Esophagus squamous epithelium (tissue), 5 donors: ENCODE results near the gene TC2N. TPM values are rescaled to one million over a fixed set of nuclear protein-coding genes. Genes with fewer than 3 reads are reported as not detected.

Experiments
- DNase-seq: peaks from one replicate; lab custom pipeline; 2025; lab: John Stamatoyannopoulos, UW
- H3K27ac ChIP-seq, 4 donors: fragments of 200-600 bp; sonication (generic); one replicate each; pipeline ENCODE4 v1.5.1; 2016 to 2019; ENCODE audit warnings: mild to moderate bottlenecking in 1 of 4
- H3K27me3 ChIP-seq, 4 donors: fragments of 200-600 bp; sonication (generic); 1 replicate in 3 of 4; 2 replicates in 1 of 4; pipeline versions ENCODE4 v1.5.1 to v1.6.0; 2017 to 2021; ENCODE audit warnings: antibody characterized with exemption in 1 of 4
- H3K36me3 ChIP-seq, 3 donors: fragments of 200-600 bp; sonication (generic); one replicate each; pipeline ENCODE4 v1.5.1; 2016 to 2019
- H3K4me1 ChIP-seq, 3 donors: fragments of 200-600 bp; sonication (generic); one replicate each; pipeline ENCODE4 v1.5.1; 2017 to 2019
- H3K4me3 ChIP-seq, 4 donors: fragments of 200-600 bp; sonication (generic); 1 replicate in 3 of 4; 2 replicates in 1 of 4; pipeline ENCODE4 v1.5.1; 2016 to 2019; ENCODE audit warnings: mild to moderate bottlenecking in 2 of 4, moderate library complexity in 1 of 4
- H3K9me3 ChIP-seq, 3 donors: fragments of 200-600 bp; sonication (generic); one replicate each; pipeline ENCODE4 v1.5.1; 2016 to 2019
- CTCF ChIP-seq, 6 experiments: fragments of 450-650 bp in 4 of 6; fragments of 200-600 bp in 2 of 6; sonication (generic) in 2 of 6; IDR thresholded peaks; one replicate each; pipeline ENCODE4 v1.5.1; 2016 to 2019; ENCODE audit warnings: antibody characterized with exemption in 6 of 6, mild to moderate bottlenecking in 4 of 6, moderate library complexity in 4 of 6
- POLR2A ChIP-seq, 4 donors: fragments of 450-650 bp; IDR thresholded peaks; one replicate each; pipeline ENCODE4 v1.6.1; 2017; ENCODE audit warnings: antibody characterized with exemption in 4 of 4, mild to moderate bottlenecking in 4 of 4, moderate library complexity in 3 of 4
- WGBS, 2 donors: methylation state at CpG; one replicate each; pipeline ENCODE4 v1.1.5; 2018; 5-methylcytosine and 5-hydroxymethylcytosine counted together
- intact Hi-C: fragments of 100-400 bp; cut with DNase I; formaldehyde crosslinking; loops from one replicate; pipeline ENCODE4 v1.15.0; 2022
- total RNA-seq, 4 donors: library from RNA; depleted of rRNA; stranded (reverse); fragments of >200 nt; gene quantifications; one replicate each; pipeline ENCODE4 v1.1.0, GENCODE V29; 2016
- donor health status: DM: yes; HTN: yes; CAD: no.

The TC2N gene
- total RNA-seq, 4 donors from 2014 or later, result 32.4 to 48.9 (median 44.7) TPM

DNA sequence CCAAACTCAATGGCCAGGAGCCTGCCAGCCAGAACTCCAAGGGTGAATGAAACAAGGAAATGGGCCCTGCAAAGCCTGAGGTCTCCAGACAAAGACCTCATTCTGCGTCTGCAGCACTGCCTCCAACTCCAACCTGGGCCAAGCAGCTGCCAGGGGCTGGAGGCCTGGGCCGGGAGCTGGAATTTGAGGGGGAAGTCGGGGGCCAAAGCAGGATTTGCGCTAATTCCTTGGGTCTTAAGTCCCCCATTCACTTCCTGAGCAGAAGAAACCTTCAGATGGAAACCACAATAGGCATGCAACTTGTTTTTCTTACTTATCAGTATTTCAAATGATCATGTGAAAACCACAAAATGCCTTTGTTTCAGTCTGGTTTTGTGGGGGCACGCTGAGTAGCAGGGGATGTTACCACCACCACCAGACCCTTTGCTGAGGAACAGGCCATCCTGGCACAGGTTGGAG lies 23.0 kb upstream of the TC2N start:
- Histone ChIP-seq H3K36me3 (no peaks in the 10 kb centered on the region), H3K27me3 (no peaks in the 10 kb centered on the region), H3K4me3 (no peak overlapping the region), H3K27ac (peak overlapping the region in 3 of 4 donors; percentile 40 to 79 (median 73)), H3K4me1 (peaks cover 10 to 46% (median 24%) of the 10 kb centered on the region in 3 donors), H3K9me3 (no peaks in the 10 kb centered on the region)
- no peak for DNase-seq
- no peak for TF ChIP-seq POLR2A (IDR thresholded peaks at IDR 0.05)
- TF ChIP-seq CTCF (IDR thresholded peaks at IDR 0.05), result no peak
- intact Hi-C loops, result no loop called here
- 51 to 63% methylated on average over 5 of the region's 5 CpGs for WGBS, 2 donors

GRCh38 chr14:91889477-91890211 lies 22.3 kb upstream of the TC2N start:
- no peak for DNase-seq
- 56 to 72% methylated on average over 8 to 9 of the region's 13 CpGs for WGBS, 2 donors
- intact Hi-C loops, result no loop called here

GRCh38 chr14:91888641-91889476 lies 21.5 kb upstream of the TC2N start:
- no peak for TF ChIP-seq POLR2A (IDR thresholded peaks at IDR 0.05)
- no peak for TF ChIP-seq CTCF (IDR thresholded peaks at IDR 0.05)
- Histone ChIP-seq H3K27me3 (no peaks in the 10 kb centered on the region), H3K36me3 (no peaks in the 10 kb centered on the region), H3K27ac (peak overlapping the region in 3 of 4 donors; percentile 40 to 79 (median 73)), H3K4me1 (peaks cover 10 to 51% (median 24%) of the 10 kb centered on the region in 3 donors), H3K9me3 (no peaks in the 10 kb centered on the region), H3K4me3 (no peak overlapping the region)
- intact Hi-C loops, result no loop called here
- DNase-seq, result no peak
- WGBS, 2 donors, result 73 to 76% methylated on average over 8 to 9 of the region's 10 CpGs

More at GRCh38 chr14:91889477-91890211, 22.3 kb upstream of the TC2N start:
- H3K27ac ChIP-seq, result peak overlapping the region in 3 of 4 donors; percentile 40 to 79 (median 73)
- peaks cover 10 to 47% (median 24%) of the 10 kb centered on the region in 3 donors for H3K4me1 ChIP-seq
- no peak overlapping the region for H3K4me3 ChIP-seq
- no peaks in the 10 kb centered on the region for H3K36me3 ChIP-seq
- H3K9me3 ChIP-seq, result no peaks in the 10 kb centered on the region
- no peaks in the 10 kb centered on the region for H3K27me3 ChIP-seq
- TF ChIP-seq CTCF (IDR thresholded peaks at IDR 0.05), result no peak
- no peak for TF ChIP-seq POLR2A (IDR thresholded peaks at IDR 0.05)

DNA sequence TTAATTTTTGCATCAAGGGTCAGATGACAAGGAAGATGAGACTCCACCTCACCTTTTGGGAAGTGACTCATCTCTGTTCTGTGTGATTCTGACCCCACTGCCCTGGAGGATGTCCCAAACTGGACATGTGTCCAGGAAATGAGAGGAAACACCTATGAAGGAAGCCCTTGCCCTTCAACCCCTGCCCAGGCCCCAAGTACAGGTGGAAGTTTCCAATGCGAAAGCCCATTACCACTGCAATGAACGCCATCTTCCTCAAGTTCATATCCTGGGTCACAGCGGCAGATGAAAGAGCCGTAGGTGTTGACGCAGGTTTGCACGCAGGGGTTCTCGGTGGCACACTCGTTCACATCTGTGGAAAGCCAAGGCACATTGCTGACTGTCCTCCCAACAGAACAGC lies 19.6 kb upstream of the TC2N start:
- no peak for DNase-seq
- no peak for TF ChIP-seq CTCF (IDR thresholded peaks at IDR 0.05)
- no peak for TF ChIP-seq POLR2A (IDR thresholded peaks at IDR 0.05)
- Histone ChIP-seq H3K4me1 (peaks cover 10 to 50% (median 24%) of the 10 kb centered on the region in 3 donors), H3K27me3 (no peaks in the 10 kb centered on the region), H3K27ac (no peak overlapping the region), H3K4me3 (no peak overlapping the region), H3K36me3 (no peaks in the 10 kb centered on the region), H3K9me3 (no peaks in the 10 kb centered on the region)
- intact Hi-C loops, result no loop called here
- 94 to 98% methylated on average over 5 to 8 of the region's 8 CpGs for WGBS, 2 donors
